Sigmoid colon (tissue), 7 donors: Measurements from ENCODE around the gene HES3. TPM values are rescaled to one million over a fixed set of nuclear protein-coding genes. Genes with fewer than 3 reads are reported as not detected.

Experiments
- DNase-seq: peaks from one replicate; pipeline ENCODE4 v3.0.0-alpha.2; 2019
- H3K27ac ChIP-seq, 4 donors: fragments of 200-600 bp; sonication (generic); one replicate each; pipeline ENCODE4 v1.5.1; 2016 to 2019; ENCODE audit warnings: mild to moderate bottlenecking in 1 of 4
- H3K27me3 ChIP-seq, 3 donors: fragments of 200-600 bp; sonication (generic); one replicate each; pipeline ENCODE4 v1.5.1; 2019; ENCODE audit warnings: mild to moderate bottlenecking in 1 of 3
- H3K36me3 ChIP-seq, 4 donors: fragments of 200-600 bp; sonication (generic); one replicate each; pipeline ENCODE4 v1.5.1; 2016 to 2019
- H3K4me1 ChIP-seq, 4 donors: fragments of 200-600 bp; sonication (generic); one replicate each; pipeline ENCODE4 v1.5.1; 2017 to 2019
- H3K4me3 ChIP-seq, 4 donors: fragments of 200-600 bp; sonication (generic); one replicate each; pipeline ENCODE4 v1.5.1; 2017 to 2019; ENCODE audit warnings: mild to moderate bottlenecking in 2 of 4, moderate library complexity in 1 of 4
- H3K9me3 ChIP-seq, 4 donors: fragments of 200-600 bp in 3 of 4; sonication (generic) in 3 of 4; one replicate each; pipeline versions ENCODE4 v1.5.1 to v1.6.1; 2013 to 2019
- CTCF ChIP-seq, 4 experiments: fragments of 450-650 bp in 3 of 4; fragments of 200-600 bp in 1 of 4; IDR thresholded peaks; one replicate each; pipeline ENCODE4 v1.5.1; 2016 to 2019; ENCODE audit warnings: antibody characterized with exemption in 4 of 4, mild to moderate bottlenecking in 3 of 4, moderate library complexity in 2 of 4
- EP300 ChIP-seq, 4 donors: sonication (generic); formaldehyde crosslinking; IDR thresholded peaks; one replicate each; pipeline ENCODE4 v1.6.1; 2017; ENCODE audit warnings: antibody characterized with exemption in 4 of 4
- POLR2A ChIP-seq, 2 donors: fragments of 450-650 bp; IDR thresholded peaks; one replicate each; pipeline ENCODE4 v1.6.1; 2016; ENCODE audit warnings: antibody characterized with exemption in 2 of 2, mild to moderate bottlenecking in 2 of 2, moderate library complexity in 2 of 2
- POLR2AphosphoS5 ChIP-seq, 4 donors: sonication (generic); formaldehyde crosslinking; IDR thresholded peaks; one replicate each; pipeline ENCODE4 v1.6.1; 2017; ENCODE audit warnings: antibody characterized with exemption in 4 of 4
- WGBS, 2 donors: extraction: QIAGEN DNeasy Blood & Tissue Kit; methylation state at CpG; one replicate each; pipeline ENCODE4 v1.1.7; 2013; 5-methylcytosine and 5-hydroxymethylcytosine counted together
- intact Hi-C: fragments of 100-400 bp; cut with DNase I; formaldehyde crosslinking; loops from one replicate; pipeline ENCODE4 v1.15.1; 2023
- polyA plus RNA-seq, 3 donors: library from polyadenylated mRNA; stranded (reverse); fragments of 200-250 nt; gene quantifications; one replicate each; pipeline ENCODE4 v1.2.3, GENCODE V29; 2013
- total RNA-seq, 4 donors: library from RNA; depleted of rRNA; stranded (reverse); fragments of >200 nt; gene quantifications; one replicate each; pipeline ENCODE4 v1.1.0, GENCODE V29; 2016
- donor health status: healthy with polysubstance abuse.
- donor health status: Bipolar disorder and iron deficiency.
- donor health status: healthy.

The HES3 gene
- total and polyA plus RNA-seq, 7 donors, result not detected

- WGBS, 2 donors, result 91 to 92% methylated on average over 23 of the region's 23 CpGs
These were observed 51.0 kb downstream of the HES3 start for GRCh38 chr1:6294890-6295556.

More at GRCh38 chr1:6294890-6295556, 51.0 kb downstream of the HES3 start:
- Histone ChIP-seq H3K9me3 (no peaks in the 10 kb centered on the region), H3K36me3 (peaks cover 0 to 12% (median 5%) of the 10 kb centered on the region in 4 donors), H3K27ac (no peak overlapping the region), H3K4me3 (no peak overlapping the region), H3K4me1 (no peaks in the 10 kb centered on the region), H3K27me3 (no peaks in the 10 kb centered on the region)
- DNase-seq, result no peak
- intact Hi-C loops, result no loop called here
- TF ChIP-seq CTCF (IDR thresholded peaks at IDR 0.05) (no peak), POLR2AphosphoS5 (IDR thresholded peaks at IDR 0.05) (no peak), POLR2A (IDR thresholded peaks at IDR 0.05) (no peak), EP300 (IDR thresholded peaks at IDR 0.05) (no peak)

Other genes starting within 250 kb of the HES3 start
- 1 to 10 TPM; 6.8 to 9.0 (median 7.7) TPM for gene KCNAB2, start 198.3 kb upstream of the HES3 start, total RNA-seq
- 10 to 100 TPM in 1 of 3 donors, 1 to 10 TPM in 2; 3.0 to 23.5 (median 4.9) TPM for gene KCNAB2, start 198.3 kb upstream of the HES3 start, polyA plus RNA-seq
- gene CHD5, start 63.9 kb upstream of the HES3 start, total RNA-seq, result 1 to 10 TPM in 3 of 4 donors, under 1 TPM in 1; 0.49 to 2.8 (median 1.5) TPM
- gene CHD5, start 63.9 kb upstream of the HES3 start, polyA plus RNA-seq, result under 1 TPM in 1 of 3 donors, not detected in 2; 0.80 TPM
- gene RPL22, start 44.6 kb upstream of the HES3 start, total RNA-seq, result 100 to 1,000 TPM; 166 to 267 (median 219) TPM
- gene RPL22, start 44.6 kb upstream of the HES3 start, polyA plus RNA-seq, result 100 to 1,000 TPM; 299 to 443 (median 410) TPM
- 10 to 100 TPM in 3 of 4 donors, 1 to 10 TPM in 1; 7.8 to 19.1 (median 16.1) TPM for gene RNF207, start 38.1 kb upstream of the HES3 start, total RNA-seq
- 10 to 100 TPM in 1 of 3 donors, 1 to 10 TPM in 2; 5.3 to 24.3 (median 7.2) TPM for gene RNF207, start 38.1 kb upstream of the HES3 start, polyA plus RNA-seq
- gene ICMT, start 8.2 kb upstream of the HES3 start, total RNA-seq, result 10 to 100 TPM; 39.2 to 64.9 (median 55.6) TPM
- 10 to 100 TPM; 19.2 to 34.1 (median 20.3) TPM for gene ICMT, start 8.2 kb upstream of the HES3 start, polyA plus RNA-seq
- gene GPR153, start 16.9 kb downstream of the HES3 start, total RNA-seq, result 10 to 100 TPM in 1 of 4 donors, 1 to 10 TPM in 3; 3.7 to 11.4 (median 4.7) TPM
- 10 to 100 TPM; 10.8 to 32.4 (median 22.9) TPM for gene GPR153, start 16.9 kb downstream of the HES3 start, polyA plus RNA-seq
- gene ACOT7, start 149.6 kb downstream of the HES3 start, total RNA-seq, result 10 to 100 TPM; 17.9 to 26.5 (median 22.2) TPM
- 10 to 100 TPM; 54.7 to 81.0 (median 78.8) TPM for gene ACOT7, start 149.6 kb downstream of the HES3 start, polyA plus RNA-seq
- gene HES2, start 175.7 kb downstream of the HES3 start, total RNA-seq, result not detected
- gene HES2, start 175.7 kb downstream of the HES3 start, polyA plus RNA-seq, result 10 to 100 TPM; 10.7 to 27.0 (median 19.9) TPM
- gene ESPN, start 180.6 kb downstream of the HES3 start, total RNA-seq, result 1 to 10 TPM in 1 of 4 donors, under 1 TPM in 1, not detected in 2; 0.55 to 1.3 TPM
- gene ESPN, start 180.6 kb downstream of the HES3 start, polyA plus RNA-seq, result 100 to 1,000 TPM in 2 of 3 donors, 10 to 100 TPM in 1; 86.5 to 202 (median 117) TPM
- gene TNFRSF25, start 222.0 kb downstream of the HES3 start, total RNA-seq, result 10 to 100 TPM in 1 of 4 donors, 1 to 10 TPM in 3; 2.5 to 11.6 (median 5.5) TPM
- 10 to 100 TPM in 1 of 3 donors, 1 to 10 TPM in 2; 3.5 to 65.9 (median 7.8) TPM for gene TNFRSF25, start 222.0 kb downstream of the HES3 start, polyA plus RNA-seq
- gene PLEKHG5, start 247.5 kb downstream of the HES3 start, total RNA-seq, result 1 to 10 TPM; 2.5 to 7.5 (median 5.2) TPM
- 10 to 100 TPM in 1 of 3 donors, 1 to 10 TPM in 2; 4.2 to 18.8 (median 5.4) TPM for gene PLEKHG5, start 247.5 kb downstream of the HES3 start, polyA plus RNA-seq